ENCODE data around the gene PATL1.
"Not testable (repeated sequence)": the region's sequence is repeated elsewhere in the genome, so short reads cannot be mapped to it uniquely, and the experiment has no call there.

The PATL1 gene

GRCh38 chr11:59671471-59671870, 2.6 kb upstream of the PATL1 start:
- DNase-seq: no peak

GRCh38 chr11:59669611-59670009, 773 bp upstream of the PATL1 start:
- peak in 1 of 2 donors; percentile 40 for DNase-seq

- DNase-seq: peak; percentile 11 to 79
These were observed 468 bp downstream of the PATL1 start for GRCh38 chr11:59668188-59668949.

- DNase-seq: no peak
These were observed 1.0 kb downstream of the PATL1 start for GRCh38 chr11:59667812-59668187.

- no peak for DNase-seq
These were observed 1.9 kb downstream of the PATL1 start for GRCh38 chr11:59666969-59667368.

- DNase-seq: peak in 1 of 2 donors; percentile 8
These were observed 8.2 kb downstream of the PATL1 start for GRCh38 chr11:59660621-59661020.

GRCh38 chr11:59659981-59660380, 8.9 kb downstream of the PATL1 start:
- DNase-seq: no peak

- DNase-seq: no peak
These were observed 10.8 kb downstream of the PATL1 start for GRCh38 chr11:59658036-59658435.

GRCh38 chr11:59654893-59655292, 13.9 kb downstream of the PATL1 start:
- no peak for DNase-seq

- DNase-seq: no peak
These were observed 21.4 kb downstream of the PATL1 start for GRCh38 chr11:59647245-59647980.

- DNase-seq: no peak
These were observed 24.3 kb downstream of the PATL1 start for GRCh38 chr11:59644528-59644927.

- DNase-seq: no peak
These were observed 25.4 kb downstream of the PATL1 start for GRCh38 chr11:59643390-59643789.

GRCh38 chr11:59641156-59641555, 27.7 kb downstream of the PATL1 start:
- no peak for DNase-seq

- no peak for DNase-seq
These were observed 38.3 kb downstream of the PATL1 start for GRCh38 chr11:59630493-59630892.

GRCh38 chr11:59629996-59630395, 38.8 kb downstream of the PATL1 start:
- no peak for DNase-seq

- not testable (repeated sequence) for DNase-seq
These were observed 41.9 kb downstream of the PATL1 start for GRCh38 chr11:59626969-59627368.

GRCh38 chr11:59625703-59626102, 43.1 kb downstream of the PATL1 start:
- no peak for DNase-seq

GRCh38 chr11:59617876-59618275, 51.0 kb downstream of the PATL1 start:
- DNase-seq: no peak

GRCh38 chr11:59616396-59616982, 52.3 kb downstream of the PATL1 start:
- no peak for DNase-seq

- peak; percentile 87 to 100 for DNase-seq
These were observed 53.0 kb downstream of the PATL1 start, which contains the start of gene OSBP for GRCh38 chr11:59615637-59616395. Gene OSBP (minus strand): TSS chr11:59615774. CDS start chr11:59615664, 110 bp downstream.

GRCh38 chr11:59615120-59615636, 53.7 kb downstream of the PATL1 start:
- DNase-seq: no peak

GRCh38 chr11:59614277-59615119, 54.3 kb downstream of the PATL1 start:
- no peak for DNase-seq

All from bone marrow (tissue), 2 donors.